Measurements from ENCODE around the gene TTN.

Gene TTN

DNA sequence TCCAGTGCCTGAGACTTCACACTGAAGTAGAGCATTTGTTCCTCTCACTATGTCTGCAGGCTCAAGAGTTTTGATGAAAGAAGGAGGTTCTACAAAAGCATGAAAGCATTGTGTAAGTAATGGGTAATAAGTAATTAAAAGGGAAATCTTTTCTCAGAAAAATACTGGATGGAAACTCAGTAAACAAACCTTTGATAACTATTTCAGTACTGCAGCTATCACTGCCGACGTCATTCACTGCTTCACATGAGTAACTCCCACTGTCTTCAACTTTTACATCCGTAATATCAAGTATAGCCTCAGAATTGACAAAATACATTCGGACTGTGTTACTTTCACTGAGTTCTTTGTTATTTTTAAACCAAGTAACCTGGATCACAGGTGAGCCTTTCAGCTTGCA lies 72.7 kb downstream of the TTN start:
- no peak for DNase-seq (ENCODE audit: low read depth)

DNA sequence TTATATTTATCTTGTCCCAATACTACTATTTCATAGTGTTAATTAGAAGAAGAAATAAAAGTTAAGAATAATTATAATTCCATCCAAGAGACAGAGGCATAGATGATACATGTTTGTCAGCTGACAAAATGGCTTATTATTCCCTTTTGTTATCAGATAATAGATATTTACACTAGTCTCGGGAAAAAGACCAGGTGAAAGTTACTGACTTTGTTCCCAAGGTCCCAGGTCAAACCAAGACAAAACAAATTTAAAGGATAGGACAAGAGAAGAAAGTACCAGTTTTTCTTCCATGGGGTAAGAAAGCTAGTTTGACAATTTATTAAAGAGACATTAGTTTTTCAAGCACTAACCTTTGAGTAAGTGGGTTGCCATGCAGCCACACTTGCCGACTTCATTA lies 73.2 kb downstream of the TTN start:
- no peak for DNase-seq (ENCODE audit: low read depth)

DNA sequence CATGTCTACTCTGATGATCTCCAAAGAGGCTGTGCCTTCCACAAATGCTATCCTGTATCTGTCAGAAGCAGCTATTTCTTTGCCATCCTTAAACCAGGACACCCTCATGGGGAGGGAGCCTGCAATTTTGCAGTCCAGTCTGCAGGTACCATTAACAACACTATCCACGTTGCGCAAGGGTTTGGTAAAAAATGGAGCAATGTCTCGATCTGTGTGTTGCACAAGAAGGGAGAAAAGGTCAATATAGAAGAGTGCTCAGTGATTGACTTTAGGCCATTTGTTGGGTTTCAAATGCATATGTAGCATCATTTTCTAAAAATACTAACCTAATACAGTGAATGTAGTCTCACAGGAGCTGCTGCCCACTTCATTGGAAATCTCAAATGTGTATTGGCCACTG lies 74.3 kb downstream of the TTN start:
- no peak for DNase-seq (ENCODE audit: low read depth)

DNA sequence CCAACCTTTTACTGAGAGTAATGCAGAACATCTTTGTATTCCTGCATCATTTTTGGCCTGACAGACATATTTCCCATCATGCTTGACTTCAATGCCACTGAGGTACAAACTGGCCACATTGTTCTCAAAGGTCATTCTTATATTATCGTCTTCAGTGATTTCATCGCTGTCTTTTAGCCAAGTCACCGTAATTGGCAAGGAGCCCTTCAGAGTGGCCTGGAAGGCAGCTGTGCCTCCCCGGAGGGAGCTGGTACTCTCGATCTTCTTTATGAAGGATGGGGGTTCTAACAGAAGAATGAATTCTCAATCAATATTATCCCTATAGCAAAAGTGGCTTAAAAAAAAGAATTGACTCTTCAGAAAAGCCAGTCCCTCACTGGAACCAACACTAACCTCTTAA lies 75.9 kb downstream of the TTN start:
- DNase-seq (ENCODE audit: low read depth) = no peak

DNA sequence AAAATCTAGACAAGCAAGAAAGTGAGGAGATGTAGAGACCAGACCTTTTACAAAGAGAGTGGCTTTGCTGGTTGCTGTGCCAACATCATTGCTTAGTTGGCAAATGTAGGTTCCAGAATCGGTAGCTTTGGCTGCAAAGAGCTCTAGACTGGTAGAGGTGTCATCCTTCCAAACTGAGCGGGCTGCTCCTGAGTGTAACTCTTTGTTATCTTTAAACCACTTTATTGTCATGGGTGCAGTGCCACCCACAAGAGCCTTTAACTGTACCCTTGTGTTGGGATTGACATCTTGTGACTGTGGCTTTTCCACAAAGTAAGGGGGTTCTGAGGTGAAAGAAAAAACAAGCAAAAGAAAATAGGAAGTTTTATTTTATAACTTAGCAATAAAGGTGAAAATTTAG lies 77.2 kb downstream of the TTN start:
- DNase-seq (ENCODE audit: low read depth) = no peak

DNA sequence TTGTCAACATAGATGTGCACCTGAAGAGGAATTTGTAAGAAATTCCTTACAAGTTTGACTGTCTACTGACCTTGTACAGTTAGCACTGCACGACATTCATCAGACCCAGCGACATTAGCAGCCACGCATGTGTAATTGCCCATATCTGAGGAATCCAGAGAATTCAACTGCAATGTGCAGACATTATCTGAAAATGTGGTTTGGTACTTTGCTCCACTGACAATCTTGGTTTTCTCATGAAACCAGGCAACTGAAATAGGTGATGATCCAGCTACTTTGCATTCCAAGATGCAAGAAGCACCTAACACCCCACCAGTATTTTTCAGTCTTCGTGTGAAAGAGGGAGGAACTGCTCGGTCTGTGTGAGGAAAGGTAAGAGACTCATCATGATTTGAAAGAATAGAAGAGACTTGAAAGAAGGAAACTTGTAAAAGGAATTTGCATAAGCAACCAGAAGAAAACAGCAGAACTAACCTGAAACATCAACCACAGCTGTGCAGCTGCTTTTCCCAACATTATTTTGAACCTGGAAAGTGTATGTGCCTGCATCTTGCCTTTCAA lies 83.4 kb downstream of the TTN start:
- no peak for DNase-seq (ENCODE audit: low read depth)

DNA sequence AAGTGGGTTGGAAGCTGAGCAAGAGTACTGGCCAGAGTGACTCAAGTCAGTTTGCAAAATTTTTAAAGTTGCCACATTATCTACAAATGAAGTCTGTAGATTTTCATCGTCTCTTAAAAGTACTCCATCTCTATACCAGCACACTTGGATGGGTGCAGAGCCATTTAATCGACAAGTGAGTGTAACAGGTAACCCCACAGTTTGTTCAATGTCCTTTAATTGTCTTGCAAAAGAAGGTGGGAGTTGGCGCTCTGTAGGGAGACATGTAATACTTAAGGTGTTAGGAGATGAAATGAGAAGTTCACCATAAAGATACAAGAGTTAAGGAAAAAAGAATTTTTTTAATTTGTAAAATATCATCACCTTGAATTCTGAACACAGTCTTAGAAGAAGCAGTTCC lies 84.9 kb downstream of the TTN start:
- no peak for DNase-seq (ENCODE audit: low read depth)

DNA sequence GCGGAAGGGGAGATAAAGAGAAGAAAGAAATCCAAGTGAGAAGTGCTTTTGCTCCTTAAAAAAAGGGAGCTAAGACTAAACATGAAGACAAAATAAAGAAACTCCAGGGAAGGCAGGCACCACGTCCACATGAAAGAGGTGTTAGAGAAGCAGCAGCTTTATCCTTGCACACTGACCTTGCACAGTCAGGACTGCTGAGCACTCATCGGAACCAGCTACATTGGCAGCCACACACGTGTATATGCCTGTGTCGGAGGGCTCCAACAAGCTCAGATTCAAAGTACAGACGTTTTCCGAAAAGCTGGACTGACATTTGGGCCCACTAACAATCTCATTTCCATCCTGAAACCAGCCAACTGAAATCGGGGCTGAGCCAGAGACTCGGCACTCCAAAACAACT lies 88.2 kb downstream of the TTN start:
- DNase-seq (ENCODE audit: low read depth) = no peak

DNA sequence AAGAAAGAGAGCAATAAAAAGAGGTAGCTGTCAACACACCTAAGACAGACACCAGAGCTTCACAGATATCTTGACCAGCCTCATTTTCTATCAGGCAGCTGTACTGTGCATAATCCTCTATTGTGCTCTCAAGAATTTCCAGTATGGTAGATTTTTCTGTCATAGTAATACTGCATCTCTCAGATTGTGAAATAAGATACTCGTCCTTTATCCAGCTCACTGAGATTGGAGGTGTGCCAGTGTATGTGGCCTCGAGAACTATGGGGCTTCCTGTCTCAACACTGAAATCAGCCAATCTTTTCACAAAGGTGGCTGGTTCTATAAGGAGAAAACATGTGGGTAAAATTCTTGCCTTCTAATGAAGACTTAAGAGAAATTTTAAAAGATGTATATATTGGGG lies 88.9 kb downstream of the TTN start:
- no peak for DNase-seq (ENCODE audit: low read depth)

DNA sequence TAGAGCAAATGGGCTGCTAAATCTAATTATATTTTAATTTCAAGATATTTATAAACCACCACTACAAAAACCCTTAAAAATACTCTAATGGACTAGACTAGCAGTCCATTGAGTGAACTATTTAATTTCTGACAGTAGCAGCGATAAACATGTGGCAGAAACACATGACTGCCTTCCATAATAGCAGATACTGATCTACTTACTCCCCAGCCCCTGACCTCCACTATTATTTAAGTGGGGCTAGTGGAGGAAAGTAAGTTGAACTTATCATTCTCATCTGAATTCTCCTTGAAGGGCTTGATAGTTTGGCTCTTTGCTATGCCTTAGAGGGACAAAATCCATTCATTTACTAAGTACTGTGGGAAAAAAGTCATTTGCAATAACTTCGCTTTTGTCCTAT lies 90.8 kb downstream of the TTN start:
- no peak for DNase-seq (ENCODE audit: low read depth)

DNA sequence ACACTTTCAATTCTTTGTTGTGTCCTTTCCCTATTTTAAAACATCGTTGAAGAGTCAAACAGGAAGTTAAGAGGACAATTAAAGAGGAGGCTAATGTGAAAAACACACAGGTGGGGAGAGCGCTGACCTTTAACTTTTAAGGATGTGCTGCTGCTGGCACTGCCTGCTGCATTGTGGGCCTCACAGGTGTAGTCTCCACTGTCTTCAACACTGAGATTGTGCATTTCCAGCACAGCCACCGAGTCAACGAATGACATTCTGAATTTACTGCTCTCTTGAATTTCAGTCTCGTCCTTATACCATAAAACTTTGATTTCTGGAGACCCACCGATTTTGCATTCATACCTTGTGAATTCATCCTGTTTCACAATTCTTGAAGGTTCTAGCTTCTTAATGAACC lies 91.9 kb downstream of the TTN start:
- no peak for DNase-seq (ENCODE audit: low read depth)

DNA sequence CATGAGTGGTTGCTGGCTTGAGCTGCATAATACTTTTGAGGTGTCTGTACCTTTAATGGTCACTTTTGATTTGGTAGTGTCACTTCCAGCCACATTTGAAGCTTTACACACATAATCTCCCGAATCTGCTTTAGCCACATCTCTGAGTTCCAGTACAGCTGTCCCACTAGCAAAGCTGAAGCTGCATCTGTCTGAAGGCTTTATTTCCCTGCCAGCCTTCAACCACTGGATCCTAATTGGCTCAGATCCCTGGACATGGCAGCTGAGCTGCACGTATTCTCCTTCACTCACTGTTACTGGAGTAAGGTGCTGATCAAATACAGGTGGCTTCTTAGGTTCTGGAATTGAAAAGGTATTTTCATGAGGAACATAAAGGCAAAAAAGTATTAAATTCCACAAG lies 99.7 kb downstream of the TTN start:
- no peak for DNase-seq (ENCODE audit: low read depth)

DNA sequence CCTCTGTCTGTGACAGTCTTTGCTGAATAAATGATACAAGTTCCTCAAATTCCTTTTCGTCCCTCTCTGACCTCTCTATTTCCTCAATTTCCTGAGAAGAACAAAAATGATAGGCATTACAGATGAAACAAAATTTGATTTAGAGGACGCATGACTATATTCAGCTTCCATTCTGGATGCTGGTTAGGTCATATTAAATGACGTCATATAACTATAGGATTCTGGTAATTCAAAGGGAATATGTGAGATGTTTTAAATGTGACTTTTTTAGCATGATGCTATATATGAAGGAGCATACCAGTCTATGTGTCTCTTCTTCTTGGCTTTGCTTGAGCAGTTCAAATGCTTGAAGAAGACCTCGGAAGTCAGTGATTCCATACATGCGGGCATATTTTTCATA lies 102.3 kb downstream of the TTN start:
- DNase-seq (ENCODE audit: low read depth) = no peak

DNA sequence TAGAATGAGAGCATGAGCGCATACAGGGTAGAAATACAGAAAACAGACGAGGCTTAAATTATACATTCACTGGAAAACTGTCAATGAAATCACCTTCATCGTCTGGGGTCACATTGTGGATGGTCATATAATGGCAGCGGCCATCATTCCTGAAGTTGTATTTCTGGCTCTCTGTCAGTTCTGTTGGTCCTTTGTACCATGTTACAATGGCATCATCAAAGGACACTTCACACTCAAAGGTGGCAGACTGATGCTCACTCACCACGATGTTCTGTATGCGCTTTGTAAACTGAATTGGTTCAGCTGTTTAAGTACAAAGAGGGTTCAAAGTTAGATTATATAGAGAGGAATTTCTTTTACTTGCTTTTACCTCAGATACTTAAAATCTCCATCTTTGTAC lies 104.9 kb downstream of the TTN start:
- no peak for DNase-seq (ENCODE audit: low read depth)

DNA sequence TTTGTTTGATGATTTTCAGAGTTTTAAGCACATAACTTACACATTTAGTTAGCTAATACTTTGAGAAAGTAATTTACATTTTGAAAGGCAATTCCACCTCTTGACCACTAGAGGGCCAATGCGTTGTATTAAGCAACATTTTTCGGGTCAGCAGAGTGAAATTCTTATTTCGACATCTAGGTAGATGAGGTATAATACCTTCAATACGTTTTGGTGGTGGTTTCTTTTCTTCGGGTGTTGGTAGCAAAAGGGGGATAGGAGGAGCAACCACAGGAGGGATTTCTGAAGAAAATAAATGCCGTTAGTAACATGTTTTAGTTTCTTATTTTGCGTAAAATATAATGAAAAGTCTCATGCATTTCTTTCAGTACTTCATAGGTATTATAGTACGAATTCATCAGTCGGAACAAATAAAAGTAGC lies 106.3 kb downstream of the TTN start:
- DNase-seq (ENCODE audit: low read depth) = no peak

DNA sequence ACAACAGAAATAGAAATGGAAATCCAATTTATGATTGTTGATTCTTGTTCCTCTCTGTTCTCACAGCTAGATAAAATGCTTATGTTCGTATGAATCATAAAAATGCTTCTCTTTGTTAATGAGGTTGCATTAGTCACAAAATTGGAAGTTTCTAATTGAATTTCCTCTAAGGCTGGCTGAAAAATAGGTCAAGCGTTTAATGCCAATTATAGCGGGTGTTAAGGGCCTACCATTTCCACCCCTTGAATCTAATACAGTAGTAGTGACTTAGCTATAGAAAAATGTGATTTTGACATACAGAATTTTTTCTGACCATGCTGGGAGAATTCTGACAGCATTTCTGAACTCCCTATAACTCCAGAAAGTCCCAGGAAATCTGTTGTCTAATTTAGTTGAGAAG lies 107.1 kb downstream of the TTN start:
- DNase-seq (ENCODE audit: low read depth) = no peak

DNA sequence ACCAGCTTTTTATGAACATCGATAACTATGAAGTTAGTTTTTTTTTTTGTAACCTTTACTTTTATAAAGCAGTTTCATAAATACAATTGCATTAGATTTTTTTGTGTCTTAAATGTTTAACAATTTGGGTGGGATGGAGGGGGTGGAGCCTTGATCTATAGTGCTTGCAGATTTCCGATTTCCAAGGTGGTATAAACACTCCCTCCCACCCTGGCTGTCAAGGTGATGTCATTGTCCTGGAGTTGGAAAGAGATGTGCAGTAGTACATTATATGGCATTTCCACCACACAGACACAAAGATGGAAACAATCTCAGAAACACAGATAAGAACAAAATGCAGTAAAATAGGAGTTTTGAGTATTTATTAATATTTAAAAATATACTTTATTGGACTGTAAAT lies 114.4 kb downstream of the TTN start:
- DNase-seq (ENCODE audit: low read depth) = no peak

DNA sequence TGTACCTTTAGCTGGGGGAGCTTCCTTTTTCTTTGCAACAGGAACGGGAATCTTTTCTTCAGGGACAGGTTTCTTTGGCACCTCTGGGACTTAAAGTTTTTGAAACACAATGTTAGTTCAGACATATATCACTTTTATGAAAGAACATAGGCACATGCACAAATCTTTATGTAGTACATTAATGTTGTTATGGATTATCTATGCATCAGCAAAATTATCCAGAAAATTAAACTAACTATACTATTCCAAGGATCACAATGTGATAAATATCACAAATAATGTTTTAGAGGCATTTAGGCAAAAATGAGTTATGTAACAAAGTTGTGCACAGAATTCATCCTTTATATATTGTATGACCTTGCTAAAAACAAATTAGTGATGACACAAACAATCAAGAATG lies 117.4 kb downstream of the TTN start:
- no peak for DNase-seq (ENCODE audit: low read depth)

DNA sequence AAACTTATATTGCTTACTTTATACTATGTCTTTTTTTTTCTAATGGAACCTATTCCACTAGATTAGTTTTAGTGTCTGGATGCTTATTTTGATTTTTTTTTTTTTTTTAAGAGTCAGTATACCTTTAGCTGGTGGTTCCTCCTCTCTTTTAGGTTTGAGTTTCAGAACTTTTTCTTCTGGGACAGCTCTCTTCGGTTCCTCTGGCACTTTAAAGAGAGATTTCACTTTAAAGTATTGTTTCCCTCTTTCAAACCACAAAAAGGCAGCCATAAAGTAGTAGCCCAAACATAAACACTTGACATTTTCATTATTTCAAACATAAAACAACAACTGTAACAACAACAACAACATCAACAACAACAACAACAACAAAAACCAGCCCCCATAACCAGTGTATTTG lies 123.3 kb downstream of the TTN start:
- DNase-seq (ENCODE audit: low read depth) = no peak

DNA sequence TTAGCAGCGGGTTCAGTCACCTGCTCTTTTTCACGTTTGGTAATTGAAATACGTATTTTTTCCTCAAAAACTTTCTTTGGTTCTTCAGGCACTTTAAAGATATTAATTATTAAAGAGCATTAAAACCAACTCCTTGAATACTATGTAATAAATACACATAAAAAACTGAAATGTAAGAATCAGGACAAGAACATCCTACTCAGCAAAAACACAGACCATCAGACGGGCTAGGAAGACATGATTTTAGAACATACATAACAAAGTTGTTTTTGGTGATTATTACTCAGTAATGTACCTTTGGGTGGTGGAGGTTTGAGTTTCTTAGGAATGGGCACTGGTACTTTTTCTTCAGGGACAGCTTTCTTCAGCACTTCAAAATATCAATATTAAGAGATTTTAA lies 126.1 kb downstream of the TTN start:
- DNase-seq (ENCODE audit: low read depth) = no peak

DNA sequence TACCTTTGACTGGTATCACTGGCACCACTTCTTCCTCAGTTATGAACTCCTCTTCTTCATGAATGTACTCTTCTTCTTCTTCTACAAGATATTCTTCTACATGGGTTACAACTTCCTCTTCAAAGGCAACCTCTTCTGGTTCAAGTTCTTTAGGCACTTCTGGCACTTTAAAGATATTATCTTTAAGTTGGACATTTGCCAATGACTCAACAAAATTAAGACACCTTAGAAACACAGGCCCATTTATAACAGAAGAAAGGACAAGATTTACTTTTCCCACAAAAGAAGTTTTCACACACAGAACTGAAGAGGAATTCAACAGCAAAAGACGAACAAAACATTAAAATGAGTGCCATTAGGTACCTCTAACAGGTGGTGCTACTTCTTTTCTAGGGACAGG lies 127.3 kb downstream of the TTN start:
- no peak for DNase-seq (ENCODE audit: low read depth)

DNA sequence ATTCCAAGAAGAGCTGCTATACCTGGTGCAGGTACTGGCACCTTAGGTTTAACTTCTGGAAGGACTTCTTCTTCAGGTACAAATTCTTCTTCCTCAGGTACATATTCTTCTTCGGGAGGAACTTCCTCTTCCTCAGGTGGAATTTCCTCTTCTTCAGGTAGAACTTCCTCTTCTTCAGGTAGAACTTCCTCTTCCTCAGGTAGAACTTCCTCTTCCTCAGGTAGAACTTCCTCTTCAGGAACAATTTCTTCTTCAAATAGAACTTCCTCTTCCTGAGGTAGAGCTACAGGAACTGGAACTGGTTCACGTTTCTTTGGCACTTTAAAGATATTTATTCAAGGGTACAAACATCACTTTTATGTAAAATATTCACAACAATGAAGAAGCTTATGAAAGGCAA lies 129.6 kb downstream of the TTN start:
- DNase-seq (ENCODE audit: low read depth) = no peak

DNA sequence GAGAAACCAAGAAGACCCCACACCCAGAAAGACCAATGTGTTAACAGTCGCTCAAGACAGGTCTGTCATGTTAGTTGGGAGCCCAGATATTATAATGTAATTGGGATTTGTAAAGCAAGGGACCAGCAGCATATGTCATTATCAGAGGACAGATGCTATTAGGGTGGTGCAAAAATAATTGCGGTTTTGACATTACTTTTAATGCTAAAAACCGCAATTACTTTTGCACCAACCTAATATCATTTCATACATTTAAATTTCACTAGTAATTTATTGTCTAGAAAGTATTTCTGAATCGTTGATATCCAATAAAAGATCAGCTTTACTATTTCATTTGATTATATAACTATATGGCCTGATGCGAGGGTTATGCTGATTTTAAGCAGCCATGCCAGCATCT lies 131.2 kb downstream of the TTN start:
- no peak for DNase-seq (ENCODE audit: low read depth)

DNA sequence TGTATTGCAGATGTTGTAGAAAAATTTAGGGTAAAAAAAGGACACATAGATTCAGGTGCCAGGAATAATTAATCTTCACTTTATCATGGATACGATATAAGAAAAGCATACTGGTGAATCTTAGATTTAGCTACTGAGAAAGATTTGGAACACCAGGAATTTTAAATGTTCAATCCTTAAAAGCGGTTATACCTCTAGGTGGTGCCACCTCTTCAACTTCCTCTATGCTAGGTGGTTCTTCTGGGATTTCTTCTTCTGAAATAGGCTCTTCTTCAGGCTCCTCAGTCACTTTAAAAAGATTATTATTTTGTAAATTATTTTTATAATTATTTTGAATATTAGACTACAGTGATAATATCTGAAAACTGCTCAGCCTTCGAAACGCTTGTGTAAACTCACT lies 133.1 kb downstream of the TTN start:
- no peak for DNase-seq (ENCODE audit: low read depth)

DNA sequence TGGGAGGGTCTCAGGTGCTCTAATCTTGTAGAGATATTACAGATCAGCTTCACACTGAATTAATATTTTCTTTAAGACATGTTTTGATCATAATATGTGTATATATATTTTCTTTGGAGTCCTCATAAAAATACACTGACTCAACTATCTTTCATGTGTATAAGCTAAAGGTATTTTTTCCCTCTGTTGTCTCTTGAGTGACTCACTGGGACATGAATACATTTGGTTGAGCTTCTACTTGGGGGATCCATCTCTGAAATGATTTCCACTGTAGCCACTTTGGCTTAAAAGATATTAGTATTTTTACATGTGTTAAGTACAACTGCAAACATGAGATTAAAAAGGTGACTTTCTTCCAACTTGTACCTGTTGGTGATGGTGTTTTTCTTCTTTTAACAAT lies 140.8 kb downstream of the TTN start:
- DNase-seq (ENCODE audit: low read depth) = no peak
